DND-41 (cell line): ENCODE measurements around the gene WDFY4.

Source experiments
- ATAC-seq: fragments of 200-7000 bp; cut with Tn5 transposase; 3 replicates; pipeline ENCODE4 v1.9.1; 2021; ENCODE audit warnings: low read depth; ENCODE audit not compliant: insufficient read depth
- DNase-seq: peaks from one replicate; pipeline ENCODE4 v3.0.0-alpha.2; 2020
- H2AFZ ChIP-seq: 2 replicates; pipeline ENCODE4 v1.6.0; 2012; ENCODE audit warnings: low read depth, low read length
- H3K27ac ChIP-seq: 2 replicates; pipeline ENCODE4 v1.5.1; 2012; ENCODE audit warnings: low read length, inconsistent platforms
- H3K27me3 ChIP-seq: fragments of 200-600 bp; sonication (generic); 2 replicates; pipeline ENCODE4 v1.6.0; 2012; ENCODE audit warnings: low read length, mild to moderate bottlenecking, inconsistent platforms; ENCODE audit not compliant: insufficient read depth, poor library complexity
- H3K36me3 ChIP-seq: 2 replicates; pipeline ENCODE4 v1.5.1; 2012; ENCODE audit warnings: low read length, inconsistent platforms; ENCODE audit not compliant: insufficient read depth
- H3K4me1 ChIP-seq: 2 replicates; pipeline ENCODE4 v1.5.1; 2012; ENCODE audit warnings: mild to moderate bottlenecking, low read length; ENCODE audit not compliant: insufficient read depth
- H3K4me2 ChIP-seq: 2 replicates; pipeline ENCODE4 v1.6.0; 2012; ENCODE audit warnings: mild to moderate bottlenecking, moderate library complexity, low read length, inconsistent platforms; ENCODE audit not compliant: insufficient read depth
- H3K4me3 ChIP-seq, 2 experiments: fragments of 200-600 bp in 1 of 2; shearing (Covaris generic) in 1 of 2; 2 replicates each; pipeline ENCODE4 v1.5.1; 2012 to 2016; ENCODE audit warnings: inconsistent platforms in 2 of 2, low read length in 2 of 2, mild to moderate bottlenecking in 2 of 2, low read depth in 1 of 2, moderate library complexity in 1 of 2
- H3K79me2 ChIP-seq: 2 replicates; pipeline ENCODE4 v1.6.0; 2012; ENCODE audit warnings: low read length, inconsistent platforms; ENCODE audit not compliant: insufficient read depth
- H3K9ac ChIP-seq: 2 replicates; pipeline ENCODE4 v1.6.0; 2012; ENCODE audit warnings: low read depth, mild to moderate bottlenecking, inconsistent platforms, low read length, moderate library complexity
- H3K9me3 ChIP-seq: 2 replicates; pipeline ENCODE4 v1.5.1; 2012; ENCODE audit warnings: low read length, moderate library complexity, mild to moderate bottlenecking, inconsistent platforms; ENCODE audit not compliant: insufficient read depth, severe bottlenecking
- H4K20me1 ChIP-seq: 2 replicates; pipeline ENCODE4 v1.6.0; 2012; ENCODE audit warnings: low read length; ENCODE audit not compliant: insufficient read depth
- EZH2 ChIP-seq: IDR thresholded peaks from 3 replicates; pipeline ENCODE4 v1.6.1; 2012; ENCODE audit warnings: borderline replicate concordance, low read depth, mild to moderate bottlenecking, moderate library complexity, low read length, inconsistent platforms; ENCODE audit not compliant: severe bottlenecking
- TF ChIP-seq, protein P1 (sequence below): IDR thresholded peaks from 2 replicates; pipeline ENCODE4 v1.5.1; 2012; ENCODE audit warnings: borderline replicate concordance, low read length, moderate library complexity, mild to moderate bottlenecking; ENCODE audit not compliant: poor library complexity, severe bottlenecking; ENCODE audit errors: extremely low read depth

The WDFY4 gene

GRCh38 chr10:48798481-48799254 lies 114.0 kb downstream of the WDFY4 start:
- Histone ChIP-seq H3K27ac (no peak overlapping the region), H3K4me1 (peaks cover 18% of the 10 kb centered on the region), H3K27me3 (no peaks in the 10 kb centered on the region), H3K9ac (no peak overlapping the region), H3K4me3 (no peak overlapping the region), H3K79me2 (no peaks in the 10 kb centered on the region), H4K20me1 (no peaks in the 10 kb centered on the region), H2AFZ (no peak overlapping the region), H3K36me3 (no peaks in the 10 kb centered on the region), H3K4me2 (no peak overlapping the region), H3K9me3 (peaks cover 3% of the 10 kb centered on the region)
- TF ChIP-seq, protein P1, sequence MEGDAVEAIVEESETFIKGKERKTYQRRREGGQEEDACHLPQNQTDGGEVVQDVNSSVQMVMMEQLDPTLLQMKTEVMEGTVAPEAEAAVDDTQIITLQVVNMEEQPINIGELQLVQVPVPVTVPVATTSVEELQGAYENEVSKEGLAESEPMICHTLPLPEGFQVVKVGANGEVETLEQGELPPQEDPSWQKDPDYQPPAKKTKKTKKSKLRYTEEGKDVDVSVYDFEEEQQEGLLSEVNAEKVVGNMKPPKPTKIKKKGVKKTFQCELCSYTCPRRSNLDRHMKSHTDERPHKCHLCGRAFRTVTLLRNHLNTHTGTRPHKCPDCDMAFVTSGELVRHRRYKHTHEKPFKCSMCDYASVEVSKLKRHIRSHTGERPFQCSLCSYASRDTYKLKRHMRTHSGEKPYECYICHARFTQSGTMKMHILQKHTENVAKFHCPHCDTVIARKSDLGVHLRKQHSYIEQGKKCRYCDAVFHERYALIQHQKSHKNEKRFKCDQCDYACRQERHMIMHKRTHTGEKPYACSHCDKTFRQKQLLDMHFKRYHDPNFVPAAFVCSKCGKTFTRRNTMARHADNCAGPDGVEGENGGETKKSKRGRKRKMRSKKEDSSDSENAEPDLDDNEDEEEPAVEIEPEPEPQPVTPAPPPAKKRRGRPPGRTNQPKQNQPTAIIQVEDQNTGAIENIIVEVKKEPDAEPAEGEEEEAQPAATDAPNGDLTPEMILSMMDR, result no peak
- ATAC-seq (no peak), DNase-seq (no peak)

- Histone ChIP-seq H4K20me1 (no peaks in the 10 kb centered on the region), H3K9me3 (peaks cover 3% of the 10 kb centered on the region), H2AFZ (peak overlapping the region; percentile 57; the same call in 1 of the 2 replicates), H3K4me3 (no peak overlapping the region), H3K79me2 (no peaks in the 10 kb centered on the region), H3K27ac (no peak overlapping the region), H3K36me3 (no peaks in the 10 kb centered on the region), H3K4me1 (peaks cover 26% of the 10 kb centered on the region), H3K9ac (no peak overlapping the region), H3K27me3 (no peaks in the 10 kb centered on the region), H3K4me2 (no peak overlapping the region)
- TF ChIP-seq, protein P1, result no peak
- no peak for TF ChIP-seq EZH2
- DNase-seq, result no peak
- ATAC-seq, result no peak
These were observed 114.8 kb downstream of the WDFY4 start for GRCh38 chr10:48799341-48800006.

DNA sequence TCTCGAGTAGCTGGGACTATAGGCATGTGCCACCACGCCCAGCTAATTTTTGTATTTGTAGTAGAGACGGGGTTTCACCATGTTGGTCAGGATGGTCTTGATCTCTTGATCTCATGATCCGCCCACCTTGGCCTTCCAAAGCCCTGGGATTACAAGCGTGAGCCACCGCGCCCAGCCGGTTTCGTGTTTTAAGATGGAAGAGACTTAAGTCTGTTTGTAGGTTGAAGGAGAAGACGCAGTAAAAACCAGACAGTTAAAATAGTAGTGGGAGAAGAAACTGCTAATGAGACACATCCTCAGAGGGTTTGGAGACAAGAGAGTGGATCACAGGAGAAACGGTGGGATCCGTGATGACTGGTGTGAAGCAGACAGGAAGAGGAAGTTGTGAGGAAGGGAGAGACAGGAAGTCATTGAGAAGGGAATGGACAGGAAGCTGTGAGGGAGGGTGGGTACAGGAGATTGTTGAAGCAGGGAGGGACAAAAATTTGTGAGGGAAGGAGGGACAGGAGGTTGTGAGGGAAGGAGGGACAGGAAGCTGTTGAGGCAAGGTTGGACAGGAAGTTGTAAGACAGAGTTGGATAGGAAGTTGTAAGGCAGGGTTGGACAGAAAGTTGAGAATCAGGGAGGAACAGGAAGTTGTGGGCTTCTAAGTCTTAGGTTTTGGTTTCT lies 115.5 kb downstream of the WDFY4 start:
- H3K27ac ChIP-seq, result peak overlapping the region; percentile 43
- H3K27me3 ChIP-seq, result no peaks in the 10 kb centered on the region
- peak overlapping the region; percentile 57 for H2AFZ ChIP-seq
- no peaks in the 10 kb centered on the region for H3K36me3 ChIP-seq
- ATAC-seq, result peak; percentile 63
- no peak overlapping the region for H3K9ac ChIP-seq
- H3K4me2 ChIP-seq, result no peak overlapping the region
- TF ChIP-seq, protein P1, result no peak
- TF ChIP-seq EZH2, result no peak
- H3K79me2 ChIP-seq, result no peaks in the 10 kb centered on the region
- H3K4me3 ChIP-seq, result peak overlapping the region in 1 of 2 experiments; percentile 2; a peak in 1 of 4 replicates
- no peaks in the 10 kb centered on the region for H4K20me1 ChIP-seq
- peaks cover 3% of the 10 kb centered on the region for H3K9me3 ChIP-seq
- peak; percentile 57 for DNase-seq
- H3K4me1 ChIP-seq, result peaks cover 33% of the 10 kb centered on the region
